ENCODE data around the gene AP4E1.
"Not testable (repeated sequence)": the region's sequence is repeated elsewhere in the genome, so short reads cannot be mapped to it uniquely, and the experiment has no call there.

The AP4E1 gene

GRCh38 chr15:50888054-50888453, 20.4 kb upstream of the AP4E1 start:
- DNase-seq (ENCODE audit: low read depth in 3 of 3, low spot score in 1 of 3): no peak

- DNase-seq (ENCODE audit: low read depth in 3 of 3, low spot score in 1 of 3): no peak
Measured at GRCh38 chr15:50889589-50889988, 18.9 kb upstream of the AP4E1 start.

GRCh38 chr15:50890751-50891150, 17.7 kb upstream of the AP4E1 start:
- no peak for DNase-seq (ENCODE audit: low read depth in 3 of 3, low spot score in 1 of 3)

- no peak for DNase-seq (ENCODE audit: low read depth in 3 of 3, low spot score in 1 of 3)
Measured at GRCh38 chr15:50891159-50891558, 17.3 kb upstream of the AP4E1 start.

- DNase-seq (ENCODE audit: low read depth in 3 of 3, low spot score in 1 of 3): no peak
Measured at GRCh38 chr15:50893976-50894375, 14.5 kb upstream of the AP4E1 start.

GRCh38 chr15:50901390-50901789, 7.1 kb upstream of the AP4E1 start:
- DNase-seq (ENCODE audit: low read depth in 3 of 3, low spot score in 1 of 3): not testable (repeated sequence)

- DNase-seq (ENCODE audit: low read depth in 3 of 3, low spot score in 1 of 3): no peak
Measured at GRCh38 chr15:50904211-50904610, 4.3 kb upstream of the AP4E1 start.

- DNase-seq (ENCODE audit: low read depth in 3 of 3, low spot score in 1 of 3): no peak
Measured at GRCh38 chr15:50905055-50905454, 3.4 kb upstream of the AP4E1 start.

- DNase-seq (ENCODE audit: low read depth in 3 of 3, low spot score in 1 of 3): peak; percentile 43 to 54 (median 53)
Measured at GRCh38 chr15:50906954-50907600, 1.4 kb upstream of the AP4E1 start.

GRCh38 chr15:50907601-50908208, 778 bp upstream of the AP4E1 start:
- DNase-seq (ENCODE audit: low read depth in 3 of 3, low spot score in 1 of 3): peak in 2 of 3 donors; percentile 22 to 29

GRCh38 chr15:50909010-50909317, 481 bp downstream of the AP4E1 start:
- no peak for DNase-seq (ENCODE audit: low read depth in 3 of 3, low spot score in 1 of 3)

- DNase-seq (ENCODE audit: low read depth in 3 of 3, low spot score in 1 of 3): not testable (repeated sequence)
Measured at GRCh38 chr15:50910426-50910795, 1.9 kb downstream of the AP4E1 start.

GRCh38 chr15:50911001-50911400, 2.5 kb downstream of the AP4E1 start:
- no peak for DNase-seq (ENCODE audit: low read depth in 3 of 3, low spot score in 1 of 3)

- DNase-seq (ENCODE audit: low read depth in 3 of 3, low spot score in 1 of 3): no peak
Measured at GRCh38 chr15:50911621-50912020, 3.1 kb downstream of the AP4E1 start.

GRCh38 chr15:50916400-50916799, 7.9 kb downstream of the AP4E1 start:
- DNase-seq (ENCODE audit: low read depth in 3 of 3, low spot score in 1 of 3): no peak

GRCh38 chr15:50919359-50919758, 10.9 kb downstream of the AP4E1 start:
- DNase-seq (ENCODE audit: low read depth in 3 of 3, low spot score in 1 of 3): not testable (repeated sequence)

GRCh38 chr15:50925281-50925680, 16.8 kb downstream of the AP4E1 start:
- DNase-seq (ENCODE audit: low read depth in 3 of 3, low spot score in 1 of 3): no peak

- no peak for DNase-seq (ENCODE audit: low read depth in 3 of 3, low spot score in 1 of 3)
Measured at GRCh38 chr15:50929062-50929461, 20.6 kb downstream of the AP4E1 start.

- DNase-seq (ENCODE audit: low read depth in 3 of 3, low spot score in 1 of 3): no peak
Measured at GRCh38 chr15:50930792-50931191, 22.3 kb downstream of the AP4E1 start.

- DNase-seq (ENCODE audit: low read depth in 3 of 3, low spot score in 1 of 3): no peak
Measured at GRCh38 chr15:50933341-50933740, 24.9 kb downstream of the AP4E1 start.

GRCh38 chr15:50938525-50938924, 30.0 kb downstream of the AP4E1 start:
- no peak for DNase-seq (ENCODE audit: low read depth in 3 of 3, low spot score in 1 of 3)

GRCh38 chr15:50939911-50940310, 31.4 kb downstream of the AP4E1 start:
- no peak for DNase-seq (ENCODE audit: low read depth in 3 of 3, low spot score in 1 of 3)

GRCh38 chr15:50940506-50940905, 32.0 kb downstream of the AP4E1 start:
- no peak for DNase-seq (ENCODE audit: low read depth in 3 of 3, low spot score in 1 of 3)

All from stimulated activated CD4-positive, alpha-beta T cell treated with anti-CD3 and anti-CD28 coated beads, TNF-alpha, amount 100 ng/mL, for 1 hour (primary cell).